GM12878 (cell line): Measurements from ENCODE around the gene GRB10. TPM values are rescaled to one million over a fixed set of nuclear protein-coding genes. Genes with fewer than 3 reads are reported as not detected.

Experiments used
- ATAC-seq: fragments of 200-7000 bp; cut with Tn5 transposase; 3 replicates; pipeline ENCODE4 v1.9.1; 2020; ENCODE audit warnings: mild to moderate bottlenecking, moderate library complexity
- BruUV-seq: library from RNA; stranded (reverse); fragments of 400-500 nt; replicated peaks from 2 replicates; lab custom pipeline; 2021; lab: Mats Ljungman, UMichigan
- CTCF ChIA-PET: fragments of 300-600 bp; sonication (Branson Sonifier 250); formaldehyde crosslinking; extraction: SDS; loops from one replicate; lab custom pipeline; 2021; ENCODE audit warnings: inconsistent platforms; lab: Yijun Ruan, JAX
- POLR2A ChIA-PET: fragments of 350-600 bp; formaldehyde crosslinking; extraction: SDS; loops from one replicate; lab custom pipeline; 2021; ENCODE audit warnings: inconsistent platforms; lab: Charles Lee
- RAD21 ChIA-PET: fragments of 300-600 bp; sonication (Branson Sonifier 250); formaldehyde crosslinking; loops from one replicate; lab custom pipeline; 2023; ENCODE audit warnings: antibody characterized with exemption; ENCODE audit not compliant: unreplicated experiment; lab: Charles Lee
- SMC1A ChIA-PET: fragments of 300-600 bp; sonication (Branson Sonifier 250); formaldehyde crosslinking; loops from one replicate; lab custom pipeline; 2023; ENCODE audit not compliant: unreplicated experiment, uncharacterized antibody; lab: Charles Lee
- DNase-seq: peaks from one replicate; pipeline ENCODE4 v3.0.0-alpha.2; 2011; ENCODE audit warnings: low read depth, low spot score
- FAIRE-seq: peaks from 3 replicates; lab custom pipeline; 2011; peaks lifted over from hg19 to GRCh38; lab: Jason Lieb, UNC
- H2AFZ ChIP-seq: 2 replicates; pipeline ENCODE4 v1.6.0; 2011; ENCODE audit warnings: low read depth, low read length, control low read depth; ENCODE audit not compliant: control insufficient read depth
- H3K27ac ChIP-seq: 2 replicates; pipeline ENCODE4 v1.5.1; 2011; ENCODE audit warnings: control low read depth; ENCODE audit not compliant: control insufficient read depth, insufficient read depth
- H3K27me3 ChIP-seq, 2 experiments: replicated peaks in 1 of 2; 2 replicates each; pipeline versions ENCODE4 v1.6.0 to v1.6.1; 2011; ENCODE audit warnings: low read length in 1 of 2; ENCODE audit not compliant: control insufficient read depth in 2 of 2, insufficient read depth in 2 of 2
- H3K36me3 ChIP-seq, 2 experiments: 2 replicates each; pipeline ENCODE4 v1.5.1; 2011; ENCODE audit warnings: low read length in 1 of 2; ENCODE audit not compliant: control insufficient read depth in 2 of 2, insufficient read depth in 2 of 2
- H3K4me1 ChIP-seq: 2 replicates; pipeline ENCODE4 v1.6.1; 2011; ENCODE audit warnings: mild to moderate bottlenecking, low read length, moderate library complexity, mixed read lengths; ENCODE audit not compliant: control insufficient read depth, insufficient read depth
- H3K4me2 ChIP-seq: 2 replicates; pipeline ENCODE4 v1.6.0; 2011; ENCODE audit warnings: control low read depth; ENCODE audit not compliant: control insufficient read depth, insufficient read depth
- H3K4me3 ChIP-seq: fragments of 200-600 bp; sonication (generic); 2 replicates; pipeline ENCODE4 v1.5.1; 2016
- H3K79me2 ChIP-seq: 2 replicates; pipeline ENCODE4 v1.6.0; 2011; ENCODE audit warnings: low read length; ENCODE audit not compliant: control insufficient read depth, insufficient read depth
- H3K9ac ChIP-seq: 2 replicates; pipeline ENCODE4 v1.8.0; 2011; ENCODE audit warnings: low read length, control low read depth, mixed read lengths; ENCODE audit not compliant: control insufficient read depth, insufficient read depth
- H3K9me3 ChIP-seq: replicated peaks from 3 replicates; pipeline ENCODE4 v1.5.1; 2011; ENCODE audit warnings: mild to moderate bottlenecking, low read length; ENCODE audit not compliant: control insufficient read depth, insufficient read depth
- H4K20me1 ChIP-seq: 2 replicates; pipeline ENCODE4 v1.6.0; 2011; ENCODE audit not compliant: control insufficient read depth, insufficient read depth
- BMI1 ChIP-seq: fragments of 450-650 bp; IDR thresholded peaks from 2 replicates; pipeline ENCODE4 v1.6.1; 2016; ENCODE audit warnings: mild to moderate bottlenecking, moderate library complexity, borderline replicate concordance
- DPF2 ChIP-seq: fragments of 450-650 bp; IDR thresholded peaks from 2 replicates; pipeline ENCODE4 v1.6.1; 2017; ENCODE audit warnings: mild to moderate bottlenecking
- EED ChIP-seq: sonication (generic); IDR thresholded peaks from 2 replicates; pipeline ENCODE4 v1.6.1; 2016; ENCODE audit warnings: antibody characterized with exemption, low read depth
- GATAD2B ChIP-seq: fragments of 450-650 bp; conservative IDR thresholded peaks from 2 replicates; pipeline ENCODE4 v1.6.1; 2017; ENCODE audit warnings: low read depth, mild to moderate bottlenecking, moderate library complexity
- HDAC2 ChIP-seq: fragments of 200-600 bp; sonication (generic); IDR thresholded peaks from 2 replicates; pipeline ENCODE4 v1.6.1; 2017
- MEF2B ChIP-seq: fragments of 450-650 bp; IDR thresholded peaks from 2 replicates; pipeline ENCODE4 v1.6.1; 2018; ENCODE audit warnings: mild to moderate bottlenecking, moderate library complexity; ENCODE audit not compliant: partially characterized antibody, poor library complexity, severe bottlenecking
- POU2F2 ChIP-seq: IDR thresholded peaks from 3 replicates; pipeline ENCODE4 v1.6.1; 2011; ENCODE audit warnings: low read depth, mild to moderate bottlenecking, low read length, borderline replicate concordance
- RAD21 ChIP-seq: IDR thresholded peaks from 2 replicates; pipeline ENCODE4 v1.6.1; 2011; ENCODE audit warnings: mild to moderate bottlenecking, low read depth, low read length, moderate library complexity; ENCODE audit not compliant: insufficient read depth
- in situ Hi-C: fragments of 300-500 bp; cut with MboI; formaldehyde crosslinking; loops from 9 replicates; pipeline ENCODE4 v1.14.3; 2018; ENCODE audit warnings: mixed read lengths
- intact Hi-C: fragments of 100-400 bp; cut with micrococcal nuclease; formaldehyde crosslinking; loops from one replicate; pipeline ENCODE4 v1.14.2; 2022; ENCODE audit not compliant: unreplicated experiment
- polyA plus RNA-seq, 11 experiments: library from polyadenylated mRNA; depleted of rRNA in 4 of 11; unstranded in 6 of 11; stranded (reverse) in 5 of 11; fragments of >200 nt; fragmentation: Nextera tagmentation in 4 of 11; fragmentation: Illumina TruSeq in 1 of 11; extraction: Ambion mirVana in 4 of 11; extraction: Trizol in 1 of 11; gene quantifications; 1 replicate in 1 of 11; 2 replicates in 10 of 11; pipeline versions ENCODE4 v1.2.1 to v1.2.3, GENCODE V29; 2011 to 2016; ENCODE audit warnings: inconsistent platforms in 2 of 11, missing spikeins in 2 of 11, low read depth in 1 of 11
- total RNA-seq, 4 experiments: library from RNA; depleted of rRNA in 3 of 4; stranded (reverse); fragments of >200 nt in 3 of 4; fragmentation: Illumina TruSeq in 1 of 4; extraction: Trizol in 1 of 4; gene quantifications; 2 replicates each; pipeline versions ENCODE4 v1.2.1 to v1.2.3, GENCODE V29; 2013 to 2021
- TF ChIP-seq, protein P1 (sequence below): fragments of 450-650 bp; IDR thresholded peaks from 2 replicates; pipeline ENCODE4 v1.6.1; 2014; ENCODE audit warnings: mild to moderate bottlenecking
- TF ChIP-seq, protein P2 (sequence below): fragments of 450-650 bp; IDR thresholded peaks from 2 replicates; pipeline ENCODE4 v1.6.1; 2017; ENCODE audit warnings: antibody characterized with exemption, mild to moderate bottlenecking, moderate library complexity
- TF ChIP-seq, protein P3 (sequence below): IDR thresholded peaks from 2 replicates; pipeline ENCODE4 v1.6.1; 2011; ENCODE audit warnings: low read depth, low read length, improper control_type of control experiment, borderline replicate concordance
- TF ChIP-seq, protein P4 (sequence below): fragments of 450-650 bp; IDR thresholded peaks from 2 replicates; pipeline ENCODE4 v1.6.1; 2017; ENCODE audit warnings: mild to moderate bottlenecking

Gene GRB10
- total and polyA plus RNA-seq, 10 of the 15 experiments (the other 5 are each of a cell fraction or from before 2014, with no cell fraction given), result 0.04 to 0.33 TPM; not detected in 8

DNA sequence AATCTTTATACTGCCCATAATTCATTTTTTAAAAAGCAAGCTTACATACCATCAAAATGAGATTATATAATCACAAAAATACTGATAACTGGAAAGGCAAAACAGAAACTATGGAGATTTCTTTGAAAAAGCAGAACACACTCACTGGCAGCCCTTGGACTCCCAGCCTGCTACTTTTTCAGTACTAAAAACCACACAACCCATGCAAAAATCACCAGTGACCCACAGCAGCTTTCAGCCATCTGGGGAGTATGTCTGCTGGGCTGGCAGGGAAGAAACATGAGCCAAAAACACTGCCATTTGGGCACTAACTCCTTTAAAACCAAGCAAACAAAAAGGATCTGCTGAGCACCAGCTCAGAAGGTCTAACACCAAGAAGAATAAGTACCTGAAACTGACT lies 137.5 kb downstream of the GRB10 start:
- Histone ChIP-seq H3K4me1 (no peaks in the 10 kb centered on the region), H4K20me1 (no peaks in the 10 kb centered on the region), H3K79me2 (no peaks in the 10 kb centered on the region), H2AFZ (no peak overlapping the region), H3K4me3 (no peak overlapping the region), H3K27ac (no peak overlapping the region), H3K27me3 (peaks cover 1 to 6% of the 10 kb centered on the region in 2 experiments; a peak in 2 of 4 replicates), H3K9ac (no peak overlapping the region), H3K36me3 (no peaks in the 10 kb centered on the region), H3K4me2 (no peak overlapping the region), H3K9me3 (no peaks in the 10 kb centered on the region)
- intact Hi-C loops (no loop called here), in situ Hi-C loops (no loop called here)
- no TSS peak for BruUV-seq
- ChIA-PET SMC1A (interaction anchor here (1.0 to 1.2 kb wide), 2 partner anchors 203 to 502 kb away, joined by 3 read pairs; no protein-coding TSS in a partner anchor), RAD21 (no interaction called here), POLR2A (no interaction called here), CTCF (interaction anchor here (1.7 kb wide), 1 partner anchor 12 kb away, joined by 7 read pairs; no protein-coding TSS in a partner anchor)
- ATAC-seq, result no peak
- DNase-seq, result no peak
- no peak for FAIRE-seq
- no peak for TF ChIP-seq EED
- no peak for TF ChIP-seq MEF2B
- TF ChIP-seq DPF2, result no peak
- no peak for TF ChIP-seq POU2F2
- no peak for TF ChIP-seq HDAC2
- TF ChIP-seq, protein P1, sequence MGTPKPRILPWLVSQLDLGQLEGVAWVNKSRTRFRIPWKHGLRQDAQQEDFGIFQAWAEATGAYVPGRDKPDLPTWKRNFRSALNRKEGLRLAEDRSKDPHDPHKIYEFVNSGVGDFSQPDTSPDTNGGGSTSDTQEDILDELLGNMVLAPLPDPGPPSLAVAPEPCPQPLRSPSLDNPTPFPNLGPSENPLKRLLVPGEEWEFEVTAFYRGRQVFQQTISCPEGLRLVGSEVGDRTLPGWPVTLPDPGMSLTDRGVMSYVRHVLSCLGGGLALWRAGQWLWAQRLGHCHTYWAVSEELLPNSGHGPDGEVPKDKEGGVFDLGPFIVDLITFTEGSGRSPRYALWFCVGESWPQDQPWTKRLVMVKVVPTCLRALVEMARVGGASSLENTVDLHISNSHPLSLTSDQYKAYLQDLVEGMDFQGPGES, result no peak
- TF ChIP-seq, protein P2, sequence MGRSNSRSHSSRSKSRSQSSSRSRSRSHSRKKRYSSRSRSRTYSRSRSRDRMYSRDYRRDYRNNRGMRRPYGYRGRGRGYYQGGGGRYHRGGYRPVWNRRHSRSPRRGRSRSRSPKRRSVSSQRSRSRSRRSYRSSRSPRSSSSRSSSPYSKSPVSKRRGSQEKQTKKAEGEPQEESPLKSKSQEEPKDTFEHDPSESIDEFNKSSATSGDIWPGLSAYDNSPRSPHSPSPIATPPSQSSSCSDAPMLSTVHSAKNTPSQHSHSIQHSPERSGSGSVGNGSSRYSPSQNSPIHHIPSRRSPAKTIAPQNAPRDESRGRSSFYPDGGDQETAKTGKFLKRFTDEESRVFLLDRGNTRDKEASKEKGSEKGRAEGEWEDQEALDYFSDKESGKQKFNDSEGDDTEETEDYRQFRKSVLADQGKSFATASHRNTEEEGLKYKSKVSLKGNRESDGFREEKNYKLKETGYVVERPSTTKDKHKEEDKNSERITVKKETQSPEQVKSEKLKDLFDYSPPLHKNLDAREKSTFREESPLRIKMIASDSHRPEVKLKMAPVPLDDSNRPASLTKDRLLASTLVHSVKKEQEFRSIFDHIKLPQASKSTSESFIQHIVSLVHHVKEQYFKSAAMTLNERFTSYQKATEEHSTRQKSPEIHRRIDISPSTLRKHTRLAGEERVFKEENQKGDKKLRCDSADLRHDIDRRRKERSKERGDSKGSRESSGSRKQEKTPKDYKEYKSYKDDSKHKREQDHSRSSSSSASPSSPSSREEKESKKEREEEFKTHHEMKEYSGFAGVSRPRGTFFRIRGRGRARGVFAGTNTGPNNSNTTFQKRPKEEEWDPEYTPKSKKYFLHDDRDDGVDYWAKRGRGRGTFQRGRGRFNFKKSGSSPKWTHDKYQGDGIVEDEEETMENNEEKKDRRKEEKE, result no peak
- no peak for TF ChIP-seq BMI1
- TF ChIP-seq RAD21, result no peak
- TF ChIP-seq GATAD2B, result no peak
- TF ChIP-seq, protein P3, sequence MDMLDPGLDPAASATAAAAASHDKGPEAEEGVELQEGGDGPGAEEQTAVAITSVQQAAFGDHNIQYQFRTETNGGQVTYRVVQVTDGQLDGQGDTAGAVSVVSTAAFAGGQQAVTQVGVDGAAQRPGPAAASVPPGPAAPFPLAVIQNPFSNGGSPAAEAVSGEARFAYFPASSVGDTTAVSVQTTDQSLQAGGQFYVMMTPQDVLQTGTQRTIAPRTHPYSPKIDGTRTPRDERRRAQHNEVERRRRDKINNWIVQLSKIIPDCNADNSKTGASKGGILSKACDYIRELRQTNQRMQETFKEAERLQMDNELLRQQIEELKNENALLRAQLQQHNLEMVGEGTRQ, result no peak
- TF ChIP-seq, protein P4, sequence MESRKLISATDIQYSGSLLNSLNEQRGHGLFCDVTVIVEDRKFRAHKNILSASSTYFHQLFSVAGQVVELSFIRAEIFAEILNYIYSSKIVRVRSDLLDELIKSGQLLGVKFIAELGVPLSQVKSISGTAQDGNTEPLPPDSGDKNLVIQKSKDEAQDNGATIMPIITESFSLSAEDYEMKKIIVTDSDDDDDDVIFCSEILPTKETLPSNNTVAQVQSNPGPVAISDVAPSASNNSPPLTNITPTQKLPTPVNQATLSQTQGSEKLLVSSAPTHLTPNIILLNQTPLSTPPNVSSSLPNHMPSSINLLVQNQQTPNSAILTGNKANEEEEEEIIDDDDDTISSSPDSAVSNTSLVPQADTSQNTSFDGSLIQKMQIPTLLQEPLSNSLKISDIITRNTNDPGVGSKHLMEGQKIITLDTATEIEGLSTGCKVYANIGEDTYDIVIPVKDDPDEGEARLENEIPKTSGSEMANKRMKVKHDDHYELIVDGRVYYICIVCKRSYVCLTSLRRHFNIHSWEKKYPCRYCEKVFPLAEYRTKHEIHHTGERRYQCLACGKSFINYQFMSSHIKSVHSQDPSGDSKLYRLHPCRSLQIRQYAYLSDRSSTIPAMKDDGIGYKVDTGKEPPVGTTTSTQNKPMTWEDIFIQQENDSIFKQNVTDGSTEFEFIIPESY, result no peak
